ENCODE measurements around the gene CDK16. TPM values are rescaled to one million over a fixed set of nuclear protein-coding genes. Genes with fewer than 3 reads are reported as not detected.

CDK16 gene
- total and polyA plus RNA-seq, 2 donors (not counting 1 experiment from before 2014, with no cell fraction given), result 68.2 to 92.9 TPM

- H3K27ac ChIP-seq (ENCODE audit: low read length in 2 of 2), result no peak overlapping the region
- H3K9me3 ChIP-seq (ENCODE audit: control extremely low read depth in 1 of 3, control insufficient read depth in 2 of 3, insufficient read depth in 1 of 3, low read length in 2 of 3), result no peaks in the 10 kb centered on the region
- Mint-ChIP-seq H3K4me3 (no peak overlapping the region), H3K27ac (no peak overlapping the region), H3K27me3 (no peaks in the 10 kb centered on the region), H3K9me3 (ENCODE audit: insufficient read depth) (no peaks in the 10 kb centered on the region), H3K4me1 (no peaks in the 10 kb centered on the region)
- no peak for ATAC-seq (ENCODE audit: low read depth)
- no peak for TF ChIP-seq EZH2 (IDR thresholded peaks at IDR 0.05; ENCODE audit: borderline replicate concordance, insufficient read depth, low read depth, low read length, poor library complexity, severe bottlenecking)
- TF ChIP-seq, protein P1, sequence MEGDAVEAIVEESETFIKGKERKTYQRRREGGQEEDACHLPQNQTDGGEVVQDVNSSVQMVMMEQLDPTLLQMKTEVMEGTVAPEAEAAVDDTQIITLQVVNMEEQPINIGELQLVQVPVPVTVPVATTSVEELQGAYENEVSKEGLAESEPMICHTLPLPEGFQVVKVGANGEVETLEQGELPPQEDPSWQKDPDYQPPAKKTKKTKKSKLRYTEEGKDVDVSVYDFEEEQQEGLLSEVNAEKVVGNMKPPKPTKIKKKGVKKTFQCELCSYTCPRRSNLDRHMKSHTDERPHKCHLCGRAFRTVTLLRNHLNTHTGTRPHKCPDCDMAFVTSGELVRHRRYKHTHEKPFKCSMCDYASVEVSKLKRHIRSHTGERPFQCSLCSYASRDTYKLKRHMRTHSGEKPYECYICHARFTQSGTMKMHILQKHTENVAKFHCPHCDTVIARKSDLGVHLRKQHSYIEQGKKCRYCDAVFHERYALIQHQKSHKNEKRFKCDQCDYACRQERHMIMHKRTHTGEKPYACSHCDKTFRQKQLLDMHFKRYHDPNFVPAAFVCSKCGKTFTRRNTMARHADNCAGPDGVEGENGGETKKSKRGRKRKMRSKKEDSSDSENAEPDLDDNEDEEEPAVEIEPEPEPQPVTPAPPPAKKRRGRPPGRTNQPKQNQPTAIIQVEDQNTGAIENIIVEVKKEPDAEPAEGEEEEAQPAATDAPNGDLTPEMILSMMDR (IDR thresholded peaks at IDR 0.05), result no peak
- POLR2A ChIA-PET, result no interaction called here
- peaks cover 6% of the 10 kb centered on the region for H4K20me1 ChIP-seq (ENCODE audit: control insufficient read depth, insufficient read depth, low read length, poor library complexity, severe bottlenecking)
- H3K4me1 ChIP-seq (ENCODE audit: control insufficient read depth in 2 of 2, insufficient read depth in 2 of 2, low read length in 2 of 2), result no peaks in the 10 kb centered on the region
- H3K4me2 ChIP-seq (replicated peaks; ENCODE audit: low read depth, low read length, poor library complexity, severe bottlenecking), result no peak overlapping the region
- H3K36me3 ChIP-seq (replicated peaks in 1 of 2; ENCODE audit: control extremely low read depth in 1 of 2, control insufficient read depth in 1 of 2, extremely low read depth in 1 of 2, insufficient read depth in 2 of 2, low read length in 1 of 2), result peaks cover 0 to 46% of the 10 kb centered on the region in 2 experiments
- no peak overlapping the region for H2AFZ ChIP-seq (ENCODE audit: insufficient read depth, low read depth, low read length, poor library complexity, severe bottlenecking)
- WGBS (ENCODE audit: insufficient coverage), result 100% methylated on average over 1 of the region's 12 CpGs
- no peak for DNase-seq
- CTCF ChIA-PET, result no interaction called here
- peaks cover 10% of the 10 kb centered on the region for H3K79me2 ChIP-seq (ENCODE audit: control insufficient read depth, insufficient read depth, low read length)
- no peaks in the 10 kb centered on the region for H3K27me3 ChIP-seq (replicated peaks in 1 of 4; ENCODE audit: control extremely low read depth in 1 of 4, control insufficient read depth in 3 of 4, insufficient read depth in 4 of 4, low read length in 3 of 4)
- intact Hi-C loops (cut with micrococcal nuclease), result no loop called here
- no peak overlapping the region for H3K4me3 ChIP-seq (ENCODE audit: control extremely low read depth in 1 of 5, extremely low read depth in 1 of 5, insufficient read depth in 1 of 5, low read depth in 2 of 5, low read length in 4 of 5)
- no peak overlapping the region for H3K9ac ChIP-seq (ENCODE audit: low read length)
Measured at GRCh38 chrX:47175588-47175980, 42.9 kb upstream of the CDK16 start.

DNA sequence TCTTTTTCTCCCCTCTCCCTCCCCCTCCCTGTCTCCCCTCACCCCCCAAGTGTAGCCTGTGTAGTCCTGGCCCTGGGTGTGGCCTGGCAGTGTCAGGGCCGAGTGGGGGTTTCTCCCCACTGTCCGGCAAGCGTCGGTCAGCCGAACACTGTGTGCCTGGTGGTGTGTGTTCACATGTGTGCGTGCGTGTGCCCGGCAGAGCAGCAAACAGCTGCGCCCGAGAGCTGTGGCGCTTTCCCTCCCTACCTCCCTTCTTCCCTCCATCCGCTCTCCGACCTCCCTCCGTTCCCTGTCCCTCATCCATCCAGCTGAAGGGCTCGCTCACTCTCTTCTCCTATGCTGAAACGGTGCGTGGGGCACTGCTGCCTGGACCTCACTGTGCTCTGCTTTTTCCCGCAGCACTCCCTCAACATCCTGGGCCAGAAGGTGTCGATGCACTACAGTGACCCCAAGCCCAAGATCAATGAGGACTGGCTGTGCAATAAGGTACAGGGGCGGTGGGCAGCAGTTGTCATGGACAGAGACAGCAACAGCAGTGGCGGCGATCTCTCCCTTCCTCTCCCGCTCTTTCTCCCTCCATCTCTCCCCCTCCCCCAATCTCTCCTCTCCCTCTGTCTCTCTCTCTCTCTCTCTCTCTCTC is 42.3 kb upstream of the CDK16 start:
- 96% methylated on average over 4 of the region's 23 CpGs for WGBS (ENCODE audit: insufficient coverage)
- Histone ChIP-seq H3K4me1 (ENCODE audit: control insufficient read depth in 2 of 2, insufficient read depth in 2 of 2, low read length in 2 of 2) (no peaks in the 10 kb centered on the region), H3K27ac (ENCODE audit: low read length in 2 of 2) (no peak overlapping the region), H3K9ac (ENCODE audit: low read length) (no peak overlapping the region), H2AFZ (ENCODE audit: insufficient read depth, low read depth, low read length, poor library complexity, severe bottlenecking) (no peak overlapping the region), H3K79me2 (ENCODE audit: control insufficient read depth, insufficient read depth, low read length) (peaks cover 8% of the 10 kb centered on the region), H3K4me3 (ENCODE audit: control extremely low read depth in 1 of 5, extremely low read depth in 1 of 5, insufficient read depth in 1 of 5, low read depth in 2 of 5, low read length in 4 of 5) (no peak overlapping the region), H4K20me1 (ENCODE audit: control insufficient read depth, insufficient read depth, low read length, poor library complexity, severe bottlenecking) (peaks cover 6% of the 10 kb centered on the region), H3K4me2 (replicated peaks; ENCODE audit: low read depth, low read length, poor library complexity, severe bottlenecking) (no peak overlapping the region), H3K9me3 (ENCODE audit: control extremely low read depth in 1 of 3, control insufficient read depth in 2 of 3, insufficient read depth in 1 of 3, low read length in 2 of 3) (no peaks in the 10 kb centered on the region), H3K27me3 (replicated peaks in 1 of 4; ENCODE audit: control extremely low read depth in 1 of 4, control insufficient read depth in 3 of 4, insufficient read depth in 4 of 4, low read length in 3 of 4) (no peaks in the 10 kb centered on the region), H3K36me3 (replicated peaks in 1 of 2; ENCODE audit: control extremely low read depth in 1 of 2, control insufficient read depth in 1 of 2, extremely low read depth in 1 of 2, insufficient read depth in 2 of 2, low read length in 1 of 2) (peaks cover 0 to 43% of the 10 kb centered on the region in 2 experiments)
- H3K9me3 Mint-ChIP-seq (ENCODE audit: insufficient read depth), result no peaks in the 10 kb centered on the region
- no peak overlapping the region for H3K27ac Mint-ChIP-seq
- intact Hi-C loops (cut with micrococcal nuclease), result no loop called here
- H3K4me3 Mint-ChIP-seq, result no peak overlapping the region
- H3K4me1 Mint-ChIP-seq, result no peaks in the 10 kb centered on the region
- ATAC-seq (ENCODE audit: low read depth) (no peak), DNase-seq (no peak)
- no peaks in the 10 kb centered on the region for H3K27me3 Mint-ChIP-seq
- ChIA-PET CTCF (no interaction called here), POLR2A (no interaction called here)
- TF ChIP-seq, protein P1 (IDR thresholded peaks at IDR 0.05), result no peak
- no peak for TF ChIP-seq EZH2 (IDR thresholded peaks at IDR 0.05; ENCODE audit: borderline replicate concordance, insufficient read depth, low read depth, low read length, poor library complexity, severe bottlenecking)

Data from B cell (primary cell).